AG20443 (cell line): ENCODE data around the gene NKAIN2.

Source experiments
- DNase-seq: peaks from one replicate; pipeline ENCODE4 v3.0.0; 2012; ENCODE audit warnings: low spot score, mixed read lengths

NKAIN2 gene

DNA sequence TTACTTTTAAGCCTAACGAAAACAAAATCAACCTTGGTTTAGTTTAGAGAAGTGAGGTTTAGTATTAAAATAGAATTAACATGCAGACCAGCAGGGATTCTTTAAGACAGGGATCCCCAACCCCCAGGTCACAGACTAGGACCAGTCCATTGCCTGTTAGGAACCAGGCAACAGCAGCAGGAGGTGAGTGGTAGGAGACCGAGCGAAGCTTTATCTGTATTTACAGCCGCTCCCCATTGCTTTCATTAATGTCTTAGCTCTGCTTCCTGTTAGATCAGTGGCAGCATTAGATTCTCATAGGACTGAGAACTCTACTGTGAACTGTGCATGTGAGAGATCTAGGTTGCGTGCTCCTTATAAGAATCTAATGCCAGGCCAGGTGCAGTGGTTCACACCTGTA is 225.9 kb downstream of the NKAIN2 start:
- no peak for DNase-seq

GRCh38 chr6:124033501-124033900 is 229.8 kb downstream of the NKAIN2 start:
- DNase-seq: no peak

DNA sequence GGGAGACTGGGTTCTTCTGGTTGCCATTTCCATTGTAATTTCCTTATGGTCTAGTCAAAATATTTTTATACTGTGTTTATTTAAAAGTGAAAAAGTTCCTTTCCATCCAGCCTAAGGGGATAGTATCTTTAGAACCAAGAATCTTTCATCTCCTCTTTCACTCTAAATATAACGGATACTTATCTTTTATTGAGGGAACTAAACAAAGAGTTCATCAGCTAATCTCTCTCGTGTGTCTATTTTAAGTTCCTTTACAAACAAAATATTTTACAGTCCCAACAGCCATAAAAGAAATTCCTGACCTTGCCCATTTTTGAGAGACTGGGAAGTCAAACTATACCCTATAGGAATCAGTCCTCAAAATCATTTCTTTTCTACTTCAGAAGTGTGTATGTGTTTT is 232.7 kb downstream of the NKAIN2 start:
- DNase-seq: no peak

GRCh38 chr6:124040655-124041054 is 237.0 kb downstream of the NKAIN2 start:
- no peak for DNase-seq

GRCh38 chr6:124052120-124052519 is 248.5 kb downstream of the NKAIN2 start:
- no peak for DNase-seq

DNA sequence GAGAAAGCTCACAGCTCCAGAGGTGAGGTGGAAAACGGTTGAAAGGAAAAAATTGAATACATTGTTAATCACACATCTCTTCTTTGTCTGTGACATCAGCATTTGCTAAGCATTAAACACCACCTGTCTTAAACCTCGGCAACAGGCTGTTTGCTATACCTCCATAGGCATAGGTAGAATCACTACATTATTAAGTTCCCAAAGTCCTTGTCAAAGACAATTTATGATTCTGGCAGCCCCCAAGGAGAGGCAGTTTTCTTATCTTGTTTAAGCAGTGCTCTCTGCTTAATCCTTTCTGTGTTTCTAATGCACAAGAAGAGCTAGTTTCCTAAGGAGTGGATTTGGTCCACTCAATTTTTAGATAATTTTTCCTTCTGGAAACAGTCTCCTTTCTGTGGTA is 249.7 kb downstream of the NKAIN2 start:
- no peak for DNase-seq

DNA sequence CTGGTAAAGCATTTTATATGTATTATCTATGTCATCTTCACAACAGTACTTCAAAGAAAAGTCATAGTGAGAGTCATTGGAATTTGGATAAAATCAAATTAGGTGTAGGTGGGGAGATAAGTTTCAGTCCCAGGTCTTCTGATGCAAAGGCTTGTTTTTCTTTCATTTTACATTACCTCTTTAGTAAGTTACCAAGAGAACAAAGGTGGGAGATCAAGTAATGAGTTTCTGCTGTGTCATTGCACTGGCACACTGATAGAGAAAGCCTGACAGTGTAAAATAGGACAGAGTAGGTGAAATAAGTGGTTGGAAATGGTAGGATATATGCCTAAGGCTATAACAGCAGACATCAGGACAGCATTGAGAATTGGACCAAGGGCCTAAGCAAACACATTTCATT is 250.4 kb downstream of the NKAIN2 start:
- no peak for DNase-seq

DNA sequence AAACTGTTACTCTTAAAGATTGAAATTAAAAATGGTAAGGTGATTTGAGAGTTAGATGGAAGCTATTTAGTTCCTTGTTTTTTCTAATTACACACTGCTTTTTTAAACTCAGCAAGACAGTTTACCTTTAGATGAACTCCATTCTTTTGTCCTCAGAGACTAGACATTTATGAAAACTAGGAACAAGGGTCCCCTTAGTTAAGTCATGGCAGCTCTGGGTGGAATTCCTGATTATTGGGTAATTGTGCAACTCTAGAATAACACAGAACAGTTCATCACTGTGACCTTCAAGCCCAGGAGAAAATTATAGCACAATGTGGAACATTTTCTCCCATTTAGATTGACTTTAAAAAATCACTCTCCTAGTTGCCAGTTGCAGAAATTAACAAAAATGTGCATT is 251.7 kb downstream of the NKAIN2 start:
- DNase-seq: no peak

- no peak for DNase-seq
Measured at GRCh38 chr6:124055963-124056362, 252.3 kb downstream of the NKAIN2 start.

- DNase-seq: no peak
Measured at GRCh38 chr6:124056407-124057334, 253.0 kb downstream of the NKAIN2 start.

- no peak for DNase-seq
Measured at GRCh38 chr6:124057461-124057860, 253.8 kb downstream of the NKAIN2 start.

DNA sequence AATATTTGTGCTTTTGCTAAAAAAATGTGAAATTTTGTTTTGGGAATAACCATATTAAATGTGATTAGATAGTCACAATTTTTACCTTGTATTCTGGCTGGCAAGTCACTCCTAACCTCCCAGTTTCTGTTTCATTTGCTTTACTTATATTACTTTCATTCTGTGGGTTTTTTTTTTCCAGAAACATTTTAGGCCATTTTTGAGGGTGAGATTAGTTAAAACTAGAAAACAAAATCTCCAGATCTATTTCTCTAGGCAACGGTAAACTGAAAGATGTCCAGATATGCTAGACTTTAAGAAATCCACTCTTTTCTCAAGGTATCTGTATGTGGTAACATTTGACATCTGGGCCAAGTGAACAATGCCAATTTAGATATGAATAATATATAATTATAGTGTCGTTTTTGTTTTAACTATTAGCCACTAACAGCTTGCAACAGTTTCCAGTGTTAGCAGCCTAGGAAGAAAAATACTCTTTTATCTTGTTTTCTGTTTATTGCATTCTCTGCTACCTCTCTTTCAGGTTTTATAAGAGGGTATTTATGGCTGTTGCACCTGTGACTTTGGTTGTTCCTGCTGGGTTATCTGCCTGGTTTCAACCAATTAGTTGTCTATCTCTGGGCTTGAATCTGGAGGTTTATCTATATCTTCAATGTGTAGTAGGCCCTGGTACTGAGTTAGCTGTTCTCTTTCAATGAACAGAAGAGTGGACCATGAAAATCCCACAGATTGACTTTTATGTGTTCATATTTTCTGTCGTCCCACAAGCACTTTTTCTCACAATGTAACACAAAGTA is 260.9 kb downstream of the NKAIN2 start:
- no peak for DNase-seq

DNA sequence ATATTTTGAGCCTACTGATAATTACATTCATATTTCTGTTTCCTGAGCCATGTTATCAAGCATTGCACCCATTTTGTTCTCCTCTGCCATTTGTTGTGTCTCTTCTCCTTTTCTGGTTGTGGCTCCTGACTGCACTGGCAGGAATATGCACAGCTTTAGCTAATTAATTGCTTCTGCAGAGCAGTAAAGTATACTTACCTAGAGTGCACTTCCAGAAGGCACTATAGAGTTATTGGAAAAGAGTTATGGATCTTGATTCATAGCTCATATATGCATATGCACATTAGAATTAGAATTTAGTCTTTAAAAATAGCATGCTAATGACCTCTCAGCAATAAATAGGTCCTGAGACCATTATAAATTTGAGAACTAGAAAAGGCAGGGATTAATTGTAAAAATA is 262.6 kb downstream of the NKAIN2 start:
- DNase-seq: no peak

GRCh38 chr6:124066946-124067552 is 263.4 kb downstream of the NKAIN2 start:
- DNase-seq: no peak

DNA sequence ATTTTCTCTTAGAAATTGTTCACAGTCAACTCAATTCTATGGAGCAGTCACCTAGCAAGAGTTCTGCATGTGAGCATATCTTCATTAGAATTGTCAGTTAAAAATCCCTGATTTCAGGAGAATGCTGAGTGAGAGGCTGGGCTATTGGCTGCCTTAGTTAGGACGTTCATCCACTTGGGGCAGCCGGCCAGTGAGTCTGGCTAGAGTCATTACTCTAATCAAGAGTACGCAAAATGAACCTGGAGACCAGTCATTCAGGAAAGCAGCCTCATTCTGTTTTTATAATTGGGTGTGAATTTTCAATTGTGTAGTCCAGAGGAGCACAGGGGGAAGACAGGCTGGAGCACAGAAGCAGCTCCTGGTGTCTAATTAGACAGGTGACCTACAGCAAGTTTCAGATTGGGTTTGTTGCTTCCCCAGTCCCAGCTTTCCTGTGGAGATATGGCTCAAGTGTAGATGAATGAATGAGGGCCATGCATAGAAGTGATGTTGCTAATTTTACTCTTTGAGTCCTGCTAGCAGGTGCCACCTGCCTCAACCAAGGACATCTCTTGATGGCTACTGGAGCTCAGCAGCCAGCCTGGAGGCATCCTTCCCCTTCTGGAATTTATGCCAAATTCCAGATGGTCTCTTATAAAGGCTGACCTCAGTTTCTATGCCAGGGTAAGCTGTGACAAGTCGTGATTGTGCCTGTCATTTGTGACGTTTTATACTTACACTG is 265.7 kb downstream of the NKAIN2 start:
- DNase-seq: no peak

- no peak for DNase-seq
Measured at GRCh38 chr6:124073021-124073420, 269.4 kb downstream of the NKAIN2 start.

DNA sequence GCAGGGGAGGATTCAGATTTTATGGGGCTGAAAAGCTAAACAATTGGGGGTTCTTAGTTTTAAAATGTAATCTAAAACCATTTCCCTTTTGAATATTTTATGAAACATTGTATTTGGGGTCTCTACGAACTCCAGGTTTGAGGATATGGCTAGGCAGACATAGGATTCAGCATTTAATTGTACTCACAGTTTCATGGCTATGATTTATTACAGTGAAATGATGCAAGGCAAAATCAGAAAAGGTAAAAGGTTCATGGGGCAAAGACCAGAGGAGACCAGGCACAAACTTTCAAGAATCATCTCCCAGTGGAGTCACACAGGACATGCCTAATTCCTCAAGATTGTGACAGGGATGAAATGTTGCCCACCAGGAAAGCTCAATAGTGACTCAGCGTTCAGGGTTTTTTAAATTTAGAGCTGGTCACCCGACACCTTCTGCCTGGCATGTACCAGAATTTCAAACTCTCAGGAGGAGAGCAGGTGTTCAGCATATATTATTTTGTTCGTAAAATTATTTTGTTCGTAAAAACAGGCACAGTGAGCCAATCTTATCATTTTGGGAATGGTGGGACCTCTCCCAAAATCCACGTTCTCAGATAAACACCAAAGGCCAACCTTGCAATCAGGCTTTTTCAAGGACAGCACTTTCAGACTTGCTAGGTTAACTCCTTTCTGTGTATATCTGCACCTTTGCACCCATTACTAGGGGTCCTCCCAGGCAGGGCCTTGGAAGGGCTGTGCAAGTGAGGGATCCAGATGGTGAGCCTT is 270.3 kb downstream of the NKAIN2 start:
- DNase-seq: no peak

- DNase-seq: no peak
Measured at GRCh38 chr6:124074606-124075005, 270.9 kb downstream of the NKAIN2 start.

- no peak for DNase-seq
Measured at GRCh38 chr6:124076336-124077048, 272.8 kb downstream of the NKAIN2 start.

DNA sequence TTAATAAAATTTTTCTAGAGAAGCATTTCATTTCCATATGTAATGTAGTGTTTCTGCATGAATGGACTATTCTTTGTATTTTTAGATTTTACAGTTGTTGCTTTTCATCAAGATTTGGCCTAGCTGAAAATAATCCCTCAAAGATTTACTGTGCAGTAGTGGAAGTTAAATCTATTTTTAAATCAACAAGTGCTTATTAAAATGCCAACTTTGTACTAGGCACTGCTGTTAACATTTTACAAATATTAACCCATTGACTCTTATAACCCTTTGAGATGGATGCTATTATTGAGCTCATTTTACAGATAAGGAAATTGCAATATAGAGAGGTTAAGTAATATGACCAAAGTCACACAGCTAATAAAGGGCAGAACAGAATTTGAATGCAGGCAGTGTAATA is 274.5 kb downstream of the NKAIN2 start:
- DNase-seq: no peak

- no peak for DNase-seq
Measured at GRCh38 chr6:124080483-124080882, 276.8 kb downstream of the NKAIN2 start.
